Breast epithelium (tissue), 4 donors: ENCODE measurements around the gene SMIM17. TPM values are rescaled to one million over a fixed set of nuclear protein-coding genes. Genes with fewer than 3 reads are reported as not detected.

Experiments used
- DNase-seq, 2 donors: peaks; one replicate each; pipeline ENCODE4 v3.0.0-alpha.2; 2019; ENCODE audit warnings: low spot score in 2 of 2
- H3K27ac ChIP-seq, 2 donors: fragments of 200-600 bp; sonication (generic) in 1 of 2; one replicate each; pipeline ENCODE4 v1.5.1; 2016 to 2019; ENCODE audit warnings: mild to moderate bottlenecking in 1 of 2
- H3K27me3 ChIP-seq, 2 donors: fragments of 200-600 bp; sonication (generic) in 1 of 2; one replicate each; pipeline versions ENCODE4 v1.5.1 to v1.6.0; 2017 to 2019; ENCODE audit warnings: control low read depth in 1 of 2, mild to moderate bottlenecking in 1 of 2
- H3K36me3 ChIP-seq: fragments of 200-600 bp; one replicate; pipeline ENCODE4 v1.5.1; 2019
- H3K4me1 ChIP-seq, 2 donors: fragments of 200-600 bp; sonication (generic); one replicate each; pipeline ENCODE4 v1.5.1; 2016 to 2019; ENCODE audit warnings: control low read depth in 1 of 2
- H3K4me3 ChIP-seq, 3 donors: fragments of 200-600 bp; sonication (generic); 1 replicate in 2 of 3; 2 replicates in 1 of 3; pipeline ENCODE4 v1.5.1; 2016 to 2019; ENCODE audit warnings: mild to moderate bottlenecking in 3 of 3, moderate library complexity in 2 of 3
- H3K9me3 ChIP-seq, 2 donors: fragments of 200-600 bp; sonication (generic) in 1 of 2; one replicate each; pipeline ENCODE4 v1.5.1; 2016 to 2019; ENCODE audit warnings: control low read depth in 1 of 2
- CTCF ChIP-seq, 3 donors: fragments of 450-650 bp; IDR thresholded peaks; one replicate each; pipeline ENCODE4 v1.5.1; 2016 to 2017; ENCODE audit warnings: antibody characterized with exemption in 3 of 3, mild to moderate bottlenecking in 3 of 3, moderate library complexity in 3 of 3
- POLR2A ChIP-seq: fragments of 450-650 bp; IDR thresholded peaks from one replicate; pipeline ENCODE4 v1.6.1; 2016; ENCODE audit warnings: antibody characterized with exemption, mild to moderate bottlenecking, moderate library complexity
- POLR2AphosphoS5 ChIP-seq, 3 donors: sonication (generic); formaldehyde crosslinking; IDR thresholded peaks; one replicate each; pipeline ENCODE4 v1.6.1; 2017; ENCODE audit warnings: antibody characterized with exemption in 3 of 3
- intact Hi-C: fragments of 100-400 bp; cut with DNase I; formaldehyde crosslinking; loops from one replicate; pipeline ENCODE4 v1.15.1; 2023; ENCODE audit warnings: low total_unique reads
- total RNA-seq, 3 donors: library from RNA; depleted of rRNA; stranded (reverse); fragments of >200 nt; gene quantifications; one replicate each; pipeline ENCODE4 v1.1.0, GENCODE V29; 2016

Gene SMIM17
- total RNA-seq, 3 donors from 2014 or later: 0.33 TPM; not detected in 2

GRCh38 chr19:56663931-56664500, 21.1 kb downstream of the SMIM17 start:
- Histone ChIP-seq H3K36me3 (peaks cover 6% of the 10 kb centered on the region), H3K4me3 (no peak overlapping the region), H3K4me1 (no peaks in the 10 kb centered on the region), H3K27me3 (no peaks in the 10 kb centered on the region), H3K27ac (no peak overlapping the region), H3K9me3 (peaks cover 11 to 45% of the 10 kb centered on the region in 2 donors)
- TF ChIP-seq POLR2AphosphoS5 (IDR thresholded peaks at IDR 0.05): no peak
- TF ChIP-seq POLR2A: no peak
- TF ChIP-seq CTCF (IDR thresholded peaks at IDR 0.05): no peak
- intact Hi-C loops: no loop called here
- no peak for DNase-seq

GRCh38 chr19:56664511-56664910, 21.6 kb downstream of the SMIM17 start:
- intact Hi-C loops: no loop called here
- TF ChIP-seq CTCF (IDR thresholded peaks at IDR 0.05) (no peak), POLR2AphosphoS5 (IDR thresholded peaks at IDR 0.05) (no peak), POLR2A (no peak)

GRCh38 chr19:56667311-56667870, 24.4 kb downstream of the SMIM17 start:
- Histone ChIP-seq H3K27me3 (no peaks in the 10 kb centered on the region), H3K36me3 (peaks cover 6% of the 10 kb centered on the region), H3K9me3 (peaks cover 11 to 39% of the 10 kb centered on the region in 2 donors), H3K4me3 (no peak overlapping the region), H3K4me1 (peaks cover 0 to 9% of the 10 kb centered on the region in 2 donors), H3K27ac (no peak overlapping the region)
- intact Hi-C loops: no loop called here
- DNase-seq: no peak
- TF ChIP-seq CTCF (IDR thresholded peaks at IDR 0.05) (no peak), POLR2A (no peak)

More at GRCh38 chr19:56664511-56664910, 21.6 kb downstream of the SMIM17 start:
- Histone ChIP-seq H3K27me3 (no peaks in the 10 kb centered on the region), H3K4me1 (no peaks in the 10 kb centered on the region), H3K9me3 (peaks cover 11 to 45% of the 10 kb centered on the region in 2 donors), H3K4me3 (no peak overlapping the region), H3K27ac (no peak overlapping the region), H3K36me3 (peaks cover 6% of the 10 kb centered on the region)
- no peak for DNase-seq

- DNase-seq: no peak
- peaks cover 9 to 32% of the 10 kb centered on the region in 2 donors for H3K9me3 ChIP-seq
- intact Hi-C loops: no loop called here
These were observed 25.7 kb downstream of the SMIM17 start for GRCh38 chr19:56668676-56669075.

More at GRCh38 chr19:56668676-56669075, 25.7 kb downstream of the SMIM17 start:
- Histone ChIP-seq H3K4me3 (no peak overlapping the region), H3K27me3 (no peaks in the 10 kb centered on the region), H3K27ac (no peak overlapping the region), H3K4me1 (peaks cover 0 to 9% of the 10 kb centered on the region in 2 donors), H3K36me3 (peaks cover 6% of the 10 kb centered on the region)
- TF ChIP-seq POLR2A (no peak), CTCF (IDR thresholded peaks at IDR 0.05) (no peak), POLR2AphosphoS5 (IDR thresholded peaks at IDR 0.05) (no peak)
